A549 (cell line): ENCODE measurements around the gene SLC24A3.

ENCODE experiments used
- CEBPB ChIP-seq, 2 experiments: fragments of >200 bp in 1 of 2; sonication (Bioruptor Twin) in 1 of 2; formaldehyde crosslinking in 1 of 2; IDR thresholded peaks; 2 replicates each; pipeline ENCODE4 v1.6.1; 2012 to 2016
- CHD2 ChIP-seq: fragments of 150-350 bp; IDR thresholded peaks from 2 replicates; pipeline ENCODE4 v1.6.1; 2014; ENCODE audit warnings: low read length; ENCODE audit not compliant: partially characterized antibody
- ELK1 ChIP-seq: fragments of 150-350 bp; IDR thresholded peaks from 2 replicates; pipeline ENCODE4 v1.6.1; 2014; ENCODE audit warnings: low read depth, mild to moderate bottlenecking, low read length
- EP300 ChIP-seq, 2 experiments: fragments of >200 bp; sonication (Bioruptor Twin); formaldehyde crosslinking; IDR thresholded peaks; 2 replicates in 1 of 2; 3 replicates in 1 of 2; pipeline ENCODE4 v1.6.1; 2016 to 2017
- MAX ChIP-seq: IDR thresholded peaks from 2 replicates; pipeline ENCODE4 v1.6.1; 2012
- MYC ChIP-seq: IDR thresholded peaks from 2 replicates; pipeline ENCODE4 v1.6.1; 2012; ENCODE audit warnings: mild to moderate bottlenecking, inconsistent platforms, low read length, improper control_type of control experiment, borderline replicate concordance
- POLR2A ChIP-seq: IDR thresholded peaks from 2 replicates; pipeline ENCODE4 v1.6.1; 2012; ENCODE audit warnings: mild to moderate bottlenecking, low read length
- RCOR1 ChIP-seq: fragments of 150-350 bp; IDR thresholded peaks from 2 replicates; pipeline ENCODE4 v1.6.1; 2014; ENCODE audit warnings: antibody characterized with exemption, low read length, low read depth
- TF ChIP-seq, protein P1 (sequence below): fragments of >200 bp; sonication (Bioruptor Twin); formaldehyde crosslinking; IDR thresholded peaks from 3 replicates; pipeline ENCODE4 v1.5.1; 2016

- TF ChIP-seq, protein P1, sequence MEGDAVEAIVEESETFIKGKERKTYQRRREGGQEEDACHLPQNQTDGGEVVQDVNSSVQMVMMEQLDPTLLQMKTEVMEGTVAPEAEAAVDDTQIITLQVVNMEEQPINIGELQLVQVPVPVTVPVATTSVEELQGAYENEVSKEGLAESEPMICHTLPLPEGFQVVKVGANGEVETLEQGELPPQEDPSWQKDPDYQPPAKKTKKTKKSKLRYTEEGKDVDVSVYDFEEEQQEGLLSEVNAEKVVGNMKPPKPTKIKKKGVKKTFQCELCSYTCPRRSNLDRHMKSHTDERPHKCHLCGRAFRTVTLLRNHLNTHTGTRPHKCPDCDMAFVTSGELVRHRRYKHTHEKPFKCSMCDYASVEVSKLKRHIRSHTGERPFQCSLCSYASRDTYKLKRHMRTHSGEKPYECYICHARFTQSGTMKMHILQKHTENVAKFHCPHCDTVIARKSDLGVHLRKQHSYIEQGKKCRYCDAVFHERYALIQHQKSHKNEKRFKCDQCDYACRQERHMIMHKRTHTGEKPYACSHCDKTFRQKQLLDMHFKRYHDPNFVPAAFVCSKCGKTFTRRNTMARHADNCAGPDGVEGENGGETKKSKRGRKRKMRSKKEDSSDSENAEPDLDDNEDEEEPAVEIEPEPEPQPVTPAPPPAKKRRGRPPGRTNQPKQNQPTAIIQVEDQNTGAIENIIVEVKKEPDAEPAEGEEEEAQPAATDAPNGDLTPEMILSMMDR = no peak
- no peak for TF ChIP-seq POLR2A
- TF ChIP-seq CEBPB (IDR thresholded peaks at IDR 0.05) = no peak
- TF ChIP-seq MAX = no peak
- no peak for TF ChIP-seq ELK1
- TF ChIP-seq CHD2 = no peak
- TF ChIP-seq MYC = no peak
- TF ChIP-seq EP300 (IDR thresholded peaks at IDR 0.05) = no peak
- no peak for TF ChIP-seq RCOR1
Observed at GRCh38 chr20:19654921-19655320, 442.5 kb downstream of the SLC24A3 start.
